Hair follicle dermal papilla cell (primary cell): Measurements from ENCODE around the gene ENOPH1. TPM values are rescaled to one million over a fixed set of nuclear protein-coding genes. Genes with fewer than 3 reads are reported as not detected.

ENCODE experiments used
- small RNA-seq: library from RNA; depleted of rRNA; stranded (forward); fragments of <200 nt; gene quantifications from one replicate; pipeline ENCODE3, GENCODE V24; 2012
- total RNA-seq: library from RNA; depleted of rRNA; stranded (reverse); fragments of >200 nt; gene quantifications from 2 replicates; pipeline ENCODE4 v1.2.3, GENCODE V29; 2012

The ENOPH1 gene
- 25.6 and 26.1 TPM in 2 replicates for total RNA-seq

GRCh38 chr4:82430193-82430963, at the start of gene ENOPH1, which contains the start of gene HNRNPDL:
Gene ENOPH1 (plus strand): TSS chr4:82430590. CDS start chr4:82430830, 240 bp downstream.
Gene HNRNPDL (minus strand): TSS chr4:82430462. CDS start chr4:82429690, 772 bp downstream.

Small RNA genes within 50 kb of the gene (small RNA-seq; reads per million reads assigned to genes)
- not detected for gene RF00150

Other genes starting within 250 kb of the ENOPH1 start
- gene HNRNPD, start 56.6 kb upstream of the ENOPH1 start, total RNA-seq = 16.5 and 16.9 TPM in 2 replicates
- gene HNRNPDL, start 128 bp upstream of the ENOPH1 start, total RNA-seq = 109 and 116 TPM in 2 replicates
- gene TMEM150C, start 131.4 kb downstream of the ENOPH1 start, total RNA-seq = 2.2 and 3.6 TPM in 2 replicates